Measurements from ENCODE around the gene PRR12. TPM values are rescaled to one million over a fixed set of nuclear protein-coding genes. Genes with fewer than 3 reads are reported as not detected.

PRR12 gene
- total RNA-seq, 6 donors from 2014 or later, result 12.6 to 51.9 (median 33.7) TPM

DNA sequence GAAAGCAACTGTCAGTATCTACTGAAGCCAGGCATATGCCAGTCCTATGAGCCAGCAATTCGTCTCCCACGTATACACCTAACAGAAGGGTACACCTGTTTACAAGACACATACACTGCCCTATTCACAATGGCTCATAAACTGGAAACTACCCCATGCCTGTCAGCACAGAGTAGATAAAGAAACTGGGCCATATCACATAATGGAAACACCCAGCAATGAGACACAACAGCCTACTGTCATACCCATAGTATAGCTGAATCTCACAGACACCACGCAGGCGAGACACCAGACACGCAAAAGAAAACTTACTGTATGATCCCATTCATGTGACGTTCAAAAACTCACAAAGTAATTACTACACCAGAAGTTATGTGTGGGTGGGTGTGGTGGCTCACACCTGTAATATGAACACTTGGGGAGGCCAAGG, 26.4 kb upstream of the PRR12 start:
- WGBS, 2 donors, result 91 to 92% methylated on average over 6 of the region's 6 CpGs
- Histone ChIP-seq H3K27ac (no peak overlapping the region), H3K27me3 (no peaks in the 10 kb centered on the region), H3K4me3 (no peak overlapping the region), H3K36me3 (peaks cover 3 to 10% (median 6%) of the 10 kb centered on the region in 4 donors), H3K9me3 (no peaks in the 10 kb centered on the region), H3K4me1 (peaks cover 12 to 31% (median 18%) of the 10 kb centered on the region in 4 donors)
- DNase-seq (no peak), ATAC-seq (ENCODE audit: low FRiP score in 2 of 2) (no peak)
- TF ChIP-seq CTCF (IDR thresholded peaks at IDR 0.05), result no peak

DNA sequence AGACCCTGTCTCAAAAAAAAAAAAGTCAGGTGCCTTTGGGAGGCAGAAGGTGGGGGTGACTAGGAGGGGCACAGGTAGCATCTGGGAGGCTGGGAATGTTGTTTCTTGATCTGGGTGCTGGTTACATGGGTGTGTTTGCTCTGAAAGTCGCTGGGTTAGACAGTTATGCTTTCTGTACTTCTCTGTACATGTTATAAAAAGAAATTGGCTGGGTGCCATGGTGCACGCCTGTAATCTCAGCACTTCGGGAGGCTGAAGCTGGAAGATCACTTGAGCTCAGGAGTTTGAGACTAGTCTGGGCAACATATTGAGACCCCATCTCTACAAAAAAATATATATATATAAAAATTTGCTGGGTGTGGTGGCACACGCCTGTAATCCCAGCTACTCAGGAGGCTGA, 25.7 kb upstream of the PRR12 start:
- Histone ChIP-seq H3K27ac (no peak overlapping the region), H3K27me3 (no peaks in the 10 kb centered on the region), H3K36me3 (peaks cover 0 to 4% (median 2%) of the 10 kb centered on the region in 4 donors), H3K9me3 (no peaks in the 10 kb centered on the region), H3K4me1 (peaks cover 17 to 33% (median 21%) of the 10 kb centered on the region in 4 donors), H3K4me3 (no peak overlapping the region)
- WGBS, 2 donors, result 26 to 50% methylated on average over 4 of the region's 4 CpGs
- no peak for TF ChIP-seq EP300 (IDR thresholded peaks at IDR 0.05)
- no peak for TF ChIP-seq POLR2A (IDR thresholded peaks at IDR 0.05)
- TF ChIP-seq POLR2AphosphoS5 (IDR thresholded peaks at IDR 0.05), result no peak
- TF ChIP-seq CTCF (IDR thresholded peaks at IDR 0.05), result no peak
- ATAC-seq (ENCODE audit: low FRiP score in 2 of 2), result no peak
- peak in 1 of 2 donors; percentile 40 for DNase-seq

DNA sequence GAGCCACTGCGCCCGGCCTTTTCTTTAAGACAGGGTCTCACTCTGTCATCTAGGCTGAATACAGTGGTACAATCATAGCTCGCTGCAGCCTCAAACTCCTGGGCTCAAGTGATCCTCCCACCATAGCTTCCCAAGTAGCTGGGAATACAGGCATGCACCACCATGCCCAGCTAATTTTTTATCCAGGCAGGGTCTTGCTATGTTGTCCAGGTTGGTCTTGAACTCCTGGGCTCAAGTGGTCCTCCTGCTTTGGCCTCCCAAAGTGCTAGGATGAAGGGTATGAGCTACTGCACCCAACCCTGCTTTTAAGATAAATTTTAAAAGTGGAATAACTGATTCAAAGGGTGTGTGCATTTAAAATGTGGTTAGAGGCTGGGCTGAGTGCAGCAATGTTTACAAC, 24.7 kb upstream of the PRR12 start:
- peaks cover 17 to 30% (median 24%) of the 10 kb centered on the region in 4 donors for H3K4me1 ChIP-seq
- H3K27me3 ChIP-seq, result no peaks in the 10 kb centered on the region
- H3K36me3 ChIP-seq, result peaks cover 0 to 3% (median 0%) of the 10 kb centered on the region in 4 donors
- no peak for DNase-seq
- no peaks in the 10 kb centered on the region for H3K9me3 ChIP-seq
- WGBS, 2 donors, result 100% methylated on average over 3 of the region's 3 CpGs
- H3K27ac ChIP-seq, result no peak overlapping the region
- H3K4me3 ChIP-seq, result no peak overlapping the region
- TF ChIP-seq EP300 (IDR thresholded peaks at IDR 0.05), result no peak
- TF ChIP-seq POLR2A (IDR thresholded peaks at IDR 0.05), result no peak
- TF ChIP-seq CTCF (IDR thresholded peaks at IDR 0.05), result no peak
- no peak for TF ChIP-seq POLR2AphosphoS5 (IDR thresholded peaks at IDR 0.05)
- no peak for ATAC-seq (ENCODE audit: low FRiP score in 2 of 2)

DNA sequence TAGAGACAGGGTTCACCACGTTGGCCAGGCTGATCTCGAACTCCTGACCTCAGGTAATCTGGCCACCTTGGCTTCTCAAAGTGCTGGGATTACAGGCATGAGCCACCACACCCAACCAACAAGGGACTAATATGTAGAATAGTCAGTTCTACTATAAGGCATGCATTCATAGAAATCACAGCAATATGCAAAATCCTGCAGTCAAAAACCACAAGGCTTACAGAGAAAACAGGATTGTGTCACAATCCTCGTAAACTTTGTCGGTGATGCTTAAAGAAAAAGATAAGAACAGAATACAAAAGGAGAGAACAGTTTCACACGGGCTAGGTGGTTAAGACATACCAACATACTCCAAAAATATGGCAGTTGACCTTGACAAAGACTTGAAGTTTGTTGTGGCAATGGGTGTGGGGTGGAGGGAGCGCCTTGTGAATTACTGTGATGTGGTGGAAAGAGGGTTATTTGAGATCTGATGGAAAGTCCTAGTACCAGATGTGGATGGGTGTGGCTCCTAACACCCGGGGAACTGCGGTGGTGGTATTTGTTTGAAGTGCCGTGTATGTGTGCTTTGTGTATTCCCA, 23.0 kb upstream of the PRR12 start:
- TF ChIP-seq POLR2A (IDR thresholded peaks at IDR 0.05), result no peak
- no peak for TF ChIP-seq EP300 (IDR thresholded peaks at IDR 0.05)
- TF ChIP-seq POLR2AphosphoS5 (IDR thresholded peaks at IDR 0.05), result no peak
- no peak for TF ChIP-seq CTCF (IDR thresholded peaks at IDR 0.05)
- H3K27ac ChIP-seq, result no peak overlapping the region
- 54 to 56% methylated on average over 9 of the region's 9 CpGs for WGBS, 2 donors
- peaks cover 17 to 30% (median 25%) of the 10 kb centered on the region in 4 donors for H3K4me1 ChIP-seq
- no peak overlapping the region for H3K4me3 ChIP-seq
- peaks cover 0 to 3% (median under 1%) of the 10 kb centered on the region in 4 donors for H3K36me3 ChIP-seq
- H3K9me3 ChIP-seq, result no peaks in the 10 kb centered on the region
- DNase-seq (no peak), ATAC-seq (ENCODE audit: low FRiP score in 2 of 2) (peak in 1 of 2 donors; percentile 41)
- H3K27me3 ChIP-seq, result no peaks in the 10 kb centered on the region

Data from upper lobe of left lung (tissue), 6 donors.